ENCODE measurements around the gene HORMAD2.

Gene HORMAD2

DNA sequence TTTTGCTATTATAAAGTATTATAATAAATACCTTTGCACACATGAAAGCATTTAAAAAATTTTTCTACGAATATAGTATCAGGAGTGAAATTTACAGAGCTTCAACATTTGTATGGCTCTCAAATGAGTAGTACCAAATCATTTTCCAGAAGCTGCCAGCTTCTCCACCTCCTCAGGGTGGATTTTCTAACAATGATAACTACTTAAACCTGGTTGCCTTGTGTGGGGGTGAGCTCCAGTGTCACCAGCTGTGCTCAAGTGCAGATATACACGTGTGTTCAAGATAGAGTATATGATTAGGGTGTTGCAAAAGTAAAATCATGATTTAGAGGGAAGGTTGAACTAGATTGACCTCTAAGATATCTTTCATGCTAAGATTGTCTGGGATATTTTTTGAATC is 48.2 kb downstream of the HORMAD2 start:
- TF ChIP-seq, protein P1, sequence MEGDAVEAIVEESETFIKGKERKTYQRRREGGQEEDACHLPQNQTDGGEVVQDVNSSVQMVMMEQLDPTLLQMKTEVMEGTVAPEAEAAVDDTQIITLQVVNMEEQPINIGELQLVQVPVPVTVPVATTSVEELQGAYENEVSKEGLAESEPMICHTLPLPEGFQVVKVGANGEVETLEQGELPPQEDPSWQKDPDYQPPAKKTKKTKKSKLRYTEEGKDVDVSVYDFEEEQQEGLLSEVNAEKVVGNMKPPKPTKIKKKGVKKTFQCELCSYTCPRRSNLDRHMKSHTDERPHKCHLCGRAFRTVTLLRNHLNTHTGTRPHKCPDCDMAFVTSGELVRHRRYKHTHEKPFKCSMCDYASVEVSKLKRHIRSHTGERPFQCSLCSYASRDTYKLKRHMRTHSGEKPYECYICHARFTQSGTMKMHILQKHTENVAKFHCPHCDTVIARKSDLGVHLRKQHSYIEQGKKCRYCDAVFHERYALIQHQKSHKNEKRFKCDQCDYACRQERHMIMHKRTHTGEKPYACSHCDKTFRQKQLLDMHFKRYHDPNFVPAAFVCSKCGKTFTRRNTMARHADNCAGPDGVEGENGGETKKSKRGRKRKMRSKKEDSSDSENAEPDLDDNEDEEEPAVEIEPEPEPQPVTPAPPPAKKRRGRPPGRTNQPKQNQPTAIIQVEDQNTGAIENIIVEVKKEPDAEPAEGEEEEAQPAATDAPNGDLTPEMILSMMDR (IDR thresholded peaks at IDR 0.05; ENCODE audit: low read depth, low read length): no peak
- TF ChIP-seq, protein P2, sequence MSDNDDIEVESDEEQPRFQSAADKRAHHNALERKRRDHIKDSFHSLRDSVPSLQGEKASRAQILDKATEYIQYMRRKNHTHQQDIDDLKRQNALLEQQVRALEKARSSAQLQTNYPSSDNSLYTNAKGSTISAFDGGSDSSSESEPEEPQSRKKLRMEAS (IDR thresholded peaks at IDR 0.05; ENCODE audit: low read depth, low read length): no peak
- no peak for TF ChIP-seq MYC (IDR thresholded peaks at IDR 0.05; ENCODE audit: low read depth, low read length)
- TF ChIP-seq POLR2A (IDR thresholded peaks at IDR 0.05; ENCODE audit: extremely low read depth, insufficient read length): no peak
- no peak for DNase-seq (ENCODE audit: low read depth)
- no peak overlapping the region for H3K4me3 ChIP-seq (ENCODE audit: low read depth, low read length)

DNA sequence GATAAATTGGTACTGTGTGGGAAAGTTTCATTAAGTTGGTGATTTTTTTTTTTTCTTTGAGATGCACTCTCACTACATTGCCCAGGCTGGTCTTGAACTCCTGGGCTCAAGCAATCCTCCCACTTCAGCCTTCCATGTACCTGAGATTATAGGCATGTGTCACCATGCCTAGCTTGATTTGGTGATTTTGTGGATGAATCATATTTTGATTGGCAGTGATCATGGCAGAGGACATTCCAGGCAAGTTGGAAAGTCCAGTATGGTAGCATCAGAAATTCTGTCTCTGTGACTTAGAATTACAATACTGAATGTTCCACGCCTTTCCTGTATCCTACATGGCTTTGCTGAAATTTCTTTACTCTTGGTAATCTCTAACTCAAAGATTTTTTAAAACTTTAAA is 49.4 kb downstream of the HORMAD2 start:
- TF ChIP-seq, protein P2 (IDR thresholded peaks at IDR 0.05; ENCODE audit: low read depth, low read length): no peak
- no peak for TF ChIP-seq POLR2A (IDR thresholded peaks at IDR 0.05; ENCODE audit: extremely low read depth, insufficient read length)
- TF ChIP-seq, protein P1 (IDR thresholded peaks at IDR 0.05; ENCODE audit: low read depth, low read length): no peak
- no peak overlapping the region for H3K4me3 ChIP-seq (ENCODE audit: low read depth, low read length)
- DNase-seq (ENCODE audit: low read depth): no peak

DNA sequence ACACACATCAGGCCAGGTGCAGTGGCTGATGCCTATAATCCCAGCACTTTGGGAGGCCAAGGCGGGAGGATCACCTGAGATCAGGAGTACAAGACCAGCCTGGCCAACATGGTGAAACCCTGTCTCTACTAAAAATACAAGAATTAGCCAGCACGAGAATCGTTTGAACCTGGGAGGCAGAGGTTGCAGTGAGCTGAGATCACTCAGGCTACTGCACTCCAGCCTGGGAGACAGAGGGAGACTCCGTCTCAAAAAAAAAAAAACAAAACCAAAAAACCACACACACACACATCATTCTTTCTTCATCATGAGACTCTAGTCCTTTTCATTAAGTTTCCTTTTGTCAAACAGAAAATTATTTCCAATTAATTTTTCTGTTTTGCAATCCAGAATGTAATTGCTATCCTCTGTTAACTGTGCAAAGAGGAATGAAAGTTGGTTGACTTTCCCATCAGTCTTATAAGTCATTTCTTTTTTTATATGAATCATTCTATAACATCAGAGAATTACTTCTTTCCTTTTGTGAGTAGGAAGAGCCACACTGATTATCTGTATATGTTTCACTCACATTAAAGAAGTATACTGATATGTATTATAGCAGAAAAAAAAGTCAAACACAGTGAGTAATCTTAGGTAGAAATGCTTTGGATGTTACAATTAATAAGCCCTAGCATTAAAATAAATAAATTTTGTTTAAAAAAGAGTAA is 52.2 kb downstream of the HORMAD2 start:
- H3K4me3 ChIP-seq (ENCODE audit: low read depth, low read length): no peak overlapping the region
- DNase-seq (ENCODE audit: low read depth): no peak
- TF ChIP-seq MYC (IDR thresholded peaks at IDR 0.05; ENCODE audit: low read depth, low read length): no peak

DNA sequence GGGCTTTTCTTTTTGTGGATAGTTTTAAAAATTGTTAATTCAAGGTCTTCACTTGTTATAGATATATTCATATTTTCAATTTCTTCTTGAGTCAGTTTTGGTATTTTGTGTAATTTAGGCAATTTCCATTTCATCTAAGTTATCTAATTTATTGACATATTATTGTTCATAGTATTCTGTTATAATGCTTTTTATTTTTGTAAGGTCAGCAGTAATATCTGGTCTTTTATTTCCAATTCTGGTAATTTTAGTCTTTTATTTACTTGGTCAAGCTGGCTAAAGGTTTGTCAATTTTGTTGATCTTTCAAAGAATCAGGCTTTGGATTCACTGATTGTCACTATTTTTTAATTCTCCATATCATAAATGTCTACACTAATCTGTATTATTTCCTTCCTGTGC is 60.1 kb downstream of the HORMAD2 start:
- DNase-seq (ENCODE audit: low read depth): no peak
- no peak overlapping the region for H3K4me3 ChIP-seq (ENCODE audit: low read depth, low read length)
- TF ChIP-seq, protein P1 (IDR thresholded peaks at IDR 0.05; ENCODE audit: low read depth, low read length): no peak
- no peak for TF ChIP-seq MYC (IDR thresholded peaks at IDR 0.05; ENCODE audit: low read depth, low read length)
- TF ChIP-seq, protein P2 (IDR thresholded peaks at IDR 0.05; ENCODE audit: low read depth, low read length): no peak

DNA sequence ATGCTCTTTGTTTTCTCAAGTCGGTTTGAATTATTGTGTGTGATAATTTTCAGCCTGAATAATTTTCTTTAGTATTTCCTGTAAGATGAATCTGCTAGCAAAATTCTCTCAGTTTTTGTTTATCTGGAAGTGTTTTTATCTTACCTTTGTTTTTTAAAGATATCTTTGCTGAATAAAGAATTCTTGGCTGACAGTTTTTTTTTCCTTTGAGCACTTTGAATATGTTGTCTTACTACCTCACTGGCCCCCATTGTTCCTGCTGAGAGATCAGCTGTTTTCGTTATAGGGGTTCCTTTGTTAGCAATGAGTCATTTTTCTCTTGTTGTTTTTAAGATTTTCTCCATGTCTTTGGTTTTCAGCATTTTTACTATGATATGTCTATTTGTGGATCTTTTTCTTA is 63.0 kb downstream of the HORMAD2 start:
- DNase-seq (ENCODE audit: low read depth): no peak
- H3K4me3 ChIP-seq (ENCODE audit: low read depth, low read length): no peak overlapping the region
- TF ChIP-seq, protein P1 (IDR thresholded peaks at IDR 0.05; ENCODE audit: low read depth, low read length): no peak
- TF ChIP-seq MYC (IDR thresholded peaks at IDR 0.05; ENCODE audit: low read depth, low read length): no peak
- TF ChIP-seq, protein P2 (IDR thresholded peaks at IDR 0.05; ENCODE audit: low read depth, low read length): no peak
- no peak for TF ChIP-seq POLR2A (IDR thresholded peaks at IDR 0.05; ENCODE audit: extremely low read depth, insufficient read length)

DNA sequence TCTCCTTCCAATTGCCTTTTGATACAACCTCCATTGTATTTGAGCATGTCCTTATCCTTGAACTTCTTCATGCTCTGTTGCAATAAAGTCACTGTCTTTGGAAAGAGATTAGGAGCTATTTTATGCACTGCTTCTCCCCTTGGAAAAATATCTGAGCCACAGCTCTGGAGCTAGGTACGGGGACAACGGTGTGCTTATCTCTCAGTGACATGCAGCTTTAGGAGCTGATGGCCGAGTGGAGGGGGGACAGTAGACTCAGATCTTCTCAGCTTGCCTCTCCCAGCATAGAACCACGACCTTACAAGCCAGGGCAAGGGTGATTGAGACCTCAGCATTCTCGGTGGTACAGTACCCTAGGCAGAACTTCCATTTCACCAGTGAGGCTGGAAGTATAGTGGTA is 64.1 kb downstream of the HORMAD2 start:
- TF ChIP-seq MYC (IDR thresholded peaks at IDR 0.05; ENCODE audit: low read depth, low read length) (no peak), POLR2A (IDR thresholded peaks at IDR 0.05; ENCODE audit: extremely low read depth, insufficient read length) (no peak)
- TF ChIP-seq, protein P1 (IDR thresholded peaks at IDR 0.05; ENCODE audit: low read depth, low read length): no peak
- TF ChIP-seq, protein P2 (IDR thresholded peaks at IDR 0.05; ENCODE audit: low read depth, low read length): no peak
- no peak for DNase-seq (ENCODE audit: low read depth)
- no peak overlapping the region for H3K4me3 ChIP-seq (ENCODE audit: low read depth, low read length)

Measured in NB4 (cell line).